ENCODE results near the gene KLHL14.
"Not testable (repeated sequence)": the region's sequence is repeated elsewhere in the genome, so short reads cannot be mapped to it uniquely, and the experiment has no call there.

The KLHL14 gene

DNA sequence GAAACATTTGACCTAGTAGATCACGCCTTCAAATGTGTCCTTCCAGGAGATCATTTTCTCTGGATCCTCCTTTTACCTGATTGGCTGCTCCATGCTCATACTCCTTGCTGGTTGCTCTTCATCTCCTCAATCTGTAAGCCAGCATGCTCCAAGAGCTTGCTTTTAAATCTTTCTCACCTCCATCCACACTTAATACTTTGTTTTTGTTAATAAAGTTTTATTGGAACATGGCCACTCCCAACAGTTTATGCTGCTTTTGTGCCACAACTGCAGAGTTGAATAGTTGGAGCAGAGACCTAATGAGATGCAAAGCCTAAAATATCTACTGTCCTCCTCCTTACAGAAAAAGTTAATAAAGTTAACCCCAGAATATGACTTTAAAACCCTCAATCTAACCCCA is 60.0 kb downstream of the KLHL14 start:
- no peak for DNase-seq

- no peak for DNase-seq
Measured at GRCh38 chr18:32711862-32712261, 61.0 kb downstream of the KLHL14 start.

- no peak for DNase-seq
Measured at GRCh38 chr18:32707586-32707985, 65.2 kb downstream of the KLHL14 start.

DNA sequence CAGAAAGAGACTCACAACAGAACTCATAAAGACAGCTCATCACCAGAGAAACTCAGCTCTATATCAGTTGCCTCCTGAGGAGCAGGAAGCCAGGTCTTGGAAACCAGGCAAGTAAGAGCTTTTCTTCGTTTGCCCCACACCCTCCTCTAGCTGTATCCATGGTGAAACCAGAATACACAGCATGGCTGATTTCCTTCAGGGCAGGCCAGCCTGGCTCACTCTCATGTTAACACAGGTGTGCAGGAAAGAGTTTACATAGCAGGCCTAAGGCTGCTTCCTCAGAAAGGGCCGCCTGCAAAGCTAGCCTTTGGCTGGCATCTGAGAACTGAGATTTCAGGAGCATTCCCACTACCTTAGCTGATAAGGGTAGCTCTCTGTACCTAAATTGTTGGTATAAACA is 65.7 kb downstream of the KLHL14 start:
- no peak for DNase-seq

DNA sequence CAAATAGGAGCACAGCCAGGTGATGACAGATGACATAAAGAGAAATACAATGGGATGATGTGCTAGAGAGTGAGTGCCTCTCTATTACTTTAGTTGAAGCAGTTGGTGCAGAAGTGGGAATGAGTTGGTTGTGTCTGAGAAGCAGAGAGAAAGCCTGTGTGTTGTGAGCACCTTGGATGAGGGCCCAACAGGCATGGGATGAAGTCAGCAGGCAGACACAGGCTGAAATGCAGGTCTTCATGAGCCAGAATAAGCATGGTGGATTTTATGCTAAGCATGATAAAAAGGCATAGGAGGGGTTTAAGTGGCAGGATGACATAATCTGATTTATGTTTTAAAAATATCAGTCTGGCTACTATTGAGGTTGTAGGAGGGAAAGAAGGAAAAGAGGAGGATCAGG is 71.5 kb downstream of the KLHL14 start:
- no peak for DNase-seq

- DNase-seq, result no peak
Measured at GRCh38 chr18:32698153-32698552, 74.7 kb downstream of the KLHL14 start.

GRCh38 chr18:32696376-32696775 is 76.4 kb downstream of the KLHL14 start:
- DNase-seq, result no peak

DNA sequence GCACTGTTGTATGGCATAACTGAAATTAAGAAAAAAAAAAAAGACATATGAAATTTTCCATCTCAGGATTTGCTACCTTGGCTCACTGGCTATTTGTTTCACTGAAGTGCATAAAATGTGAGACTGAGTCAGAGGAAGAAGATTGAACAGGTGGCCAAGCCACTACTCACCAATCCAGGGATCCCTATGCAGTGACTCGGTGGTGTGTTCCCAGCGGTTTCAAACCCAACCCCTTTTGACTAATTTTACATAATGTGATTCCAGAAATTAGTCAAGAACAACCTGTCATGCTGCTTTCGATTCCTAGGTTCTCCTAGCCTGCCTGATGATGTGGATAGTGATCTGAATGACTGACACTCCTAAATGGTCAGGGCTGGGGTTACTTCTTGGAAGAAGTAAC is 77.3 kb downstream of the KLHL14 start:
- DNase-seq, result no peak

DNA sequence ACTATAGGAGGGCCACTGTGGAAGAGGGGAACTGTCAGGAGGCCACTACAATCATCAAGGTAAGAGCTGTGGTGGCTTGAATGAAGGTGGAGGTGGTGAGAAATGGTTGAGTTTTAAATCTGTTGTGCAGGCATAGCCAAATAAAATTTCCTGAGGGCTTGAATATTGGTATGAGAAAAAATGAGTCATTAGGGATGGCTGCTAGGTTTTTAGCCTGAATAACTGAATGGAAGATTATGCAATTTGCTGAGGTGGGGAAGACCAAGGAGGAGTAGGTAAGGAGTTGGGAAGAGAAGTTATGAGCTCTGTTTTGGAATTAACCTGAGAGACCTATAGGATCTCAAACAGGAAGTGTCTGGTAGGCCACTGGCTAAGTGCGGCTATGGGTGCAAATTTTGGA is 84.0 kb downstream of the KLHL14 start:
- no peak for DNase-seq

- DNase-seq, result no peak
Measured at GRCh38 chr18:32684940-32685339, 87.9 kb downstream of the KLHL14 start.

GRCh38 chr18:32684096-32684495 is 88.7 kb downstream of the KLHL14 start:
- no peak for DNase-seq

- no peak for DNase-seq
Measured at GRCh38 chr18:32683044-32683443, 89.8 kb downstream of the KLHL14 start.

- DNase-seq, result no peak
Measured at GRCh38 chr18:32677578-32677977, 95.2 kb downstream of the KLHL14 start.

- DNase-seq, result no peak
Measured at GRCh38 chr18:32674491-32674890, 98.3 kb downstream of the KLHL14 start.

DNA sequence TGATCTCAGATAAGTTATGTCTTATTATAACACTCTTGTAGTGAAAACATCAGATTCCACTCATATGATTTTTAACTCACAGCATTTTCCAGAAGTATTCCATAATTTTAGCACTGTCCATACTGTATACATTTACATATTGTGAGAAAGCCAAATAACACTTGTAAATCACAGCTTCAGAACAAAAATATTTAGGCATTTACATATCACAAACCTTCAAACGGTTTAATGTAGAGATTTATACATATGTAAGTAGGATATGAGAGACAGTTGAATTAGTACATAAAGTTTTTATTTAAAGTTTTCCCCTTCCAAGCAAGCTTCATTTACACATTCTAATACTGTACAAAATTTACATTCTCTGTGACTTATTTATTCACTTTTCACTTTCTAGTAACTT is 100.4 kb downstream of the KLHL14 start:
- DNase-seq, result no peak

- no peak for DNase-seq
Measured at GRCh38 chr18:32670727-32671126, 102.1 kb downstream of the KLHL14 start.

- no peak for DNase-seq
Measured at GRCh38 chr18:32669549-32670165, 103.2 kb downstream of the KLHL14 start.

- DNase-seq, result no peak
Measured at GRCh38 chr18:32668956-32669355, 103.9 kb downstream of the KLHL14 start.

- DNase-seq, result no peak
Measured at GRCh38 chr18:32661486-32662299, 111.1 kb downstream of the KLHL14 start.

DNA sequence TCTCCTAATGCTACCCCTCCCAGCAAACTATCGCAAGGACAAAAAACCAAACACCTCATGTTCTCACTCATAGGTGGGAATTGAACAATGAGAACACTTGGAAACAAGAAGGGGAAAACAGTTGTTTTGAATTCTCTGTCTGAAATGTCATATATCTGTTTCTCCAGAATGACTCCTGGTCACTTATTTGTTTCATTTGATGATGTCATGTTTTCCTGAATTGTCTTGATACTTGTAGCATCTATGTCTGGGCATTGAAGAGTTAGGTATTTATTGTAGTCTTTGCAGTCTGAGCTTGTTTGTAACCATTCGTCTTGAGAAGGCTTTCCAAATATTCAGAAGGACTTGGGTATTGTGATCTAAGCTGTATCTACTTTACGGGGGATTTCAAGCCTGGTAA is 118.3 kb downstream of the KLHL14 start:
- DNase-seq, result not testable (repeated sequence)

- not testable (repeated sequence) for DNase-seq
Measured at GRCh38 chr18:32637659-32638058, 135.2 kb downstream of the KLHL14 start.

DNA sequence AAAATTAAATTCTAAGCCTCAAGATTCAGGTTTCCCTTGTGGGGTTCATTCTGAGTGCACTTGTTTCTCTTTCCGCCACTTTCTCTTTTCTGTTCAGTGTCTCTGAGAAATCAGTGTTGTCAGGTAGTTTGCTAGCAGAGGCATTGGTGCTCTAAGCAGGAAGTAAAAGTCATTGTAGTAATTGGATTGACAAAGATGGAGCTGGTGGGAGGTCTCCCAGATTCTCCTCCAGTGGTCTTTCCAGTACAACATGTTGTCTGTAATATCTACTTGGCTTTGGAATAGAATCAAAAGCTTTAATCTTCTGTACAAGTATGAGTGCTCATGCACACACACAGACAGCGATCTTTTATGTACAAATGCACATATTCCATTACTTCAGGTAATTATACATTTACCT is 135.6 kb downstream of the KLHL14 start:
- DNase-seq, result no peak

DNA sequence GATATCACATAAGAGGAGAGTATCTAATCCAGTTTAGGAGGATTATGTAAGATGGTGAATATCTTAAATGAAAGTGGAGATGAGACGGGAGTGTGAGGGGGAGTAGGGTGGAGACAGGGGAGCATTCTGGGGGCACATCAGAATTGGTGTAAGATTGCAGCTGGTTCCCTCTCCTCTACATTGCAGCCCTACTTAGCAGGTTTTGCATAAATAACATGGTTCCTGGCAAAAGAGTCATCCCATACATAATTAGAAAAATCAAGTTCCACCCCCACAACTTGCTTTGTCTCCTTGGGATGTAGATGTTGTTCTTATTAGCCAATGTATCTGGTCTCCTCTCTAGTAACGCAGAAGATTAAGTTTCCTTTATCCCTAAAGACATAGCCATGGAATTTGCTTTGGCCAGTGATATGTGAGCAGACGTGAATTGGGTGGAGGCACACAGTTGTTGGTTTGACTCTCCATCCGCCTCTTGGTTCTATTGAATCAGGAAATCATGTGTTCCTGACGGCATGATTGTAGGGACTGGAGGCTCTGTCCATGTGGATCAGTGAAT is 137.9 kb downstream of the KLHL14 start:
- no peak for DNase-seq

GRCh38 chr18:32629981-32630700 is 142.7 kb downstream of the KLHL14 start:
- no peak for DNase-seq

All from effector CD8-positive, alpha-beta T cell (primary cell).